Calu3 (cell line): ENCODE measurements around the gene RMND5A. TPM values are rescaled to one million over a fixed set of nuclear protein-coding genes. Genes with fewer than 3 reads are reported as not detected.

Experiments
- BruUV-seq: library from RNA; stranded (reverse); fragments of 400-500 nt; replicated peaks from 2 replicates; lab custom pipeline; 2021; lab: Mats Ljungman, UMichigan
- CTCF ChIA-PET: fragments of 300-600 bp; sonication (Branson Sonifier 250); formaldehyde crosslinking; loops from one replicate; lab custom pipeline; 2022; ENCODE audit warnings: antibody characterized with exemption; lab: Charles Lee
- DNase-seq: peaks from one replicate; pipeline ENCODE4 v3.0.0; 2022
- H3K27ac Mint-ChIP-seq: one replicate; pipeline ENCODE4 v1.8.0; 2022; ENCODE audit warnings: mixed read lengths; ENCODE audit not compliant: unreplicated experiment
- H3K27me3 Mint-ChIP-seq: one replicate; pipeline ENCODE4 v1.8.0; 2022; ENCODE audit warnings: mixed read lengths; ENCODE audit not compliant: unreplicated experiment
- H3K36me3 Mint-ChIP-seq: one replicate; pipeline ENCODE4 v1.8.0; 2022; ENCODE audit warnings: mild to moderate bottlenecking, moderate library complexity, mixed read lengths; ENCODE audit not compliant: insufficient read depth, unreplicated experiment
- H3K4me1 Mint-ChIP-seq: one replicate; pipeline ENCODE4 v1.8.0; 2022; ENCODE audit warnings: mild to moderate bottlenecking, low read depth, mixed read lengths; ENCODE audit not compliant: unreplicated experiment
- H3K4me3 Mint-ChIP-seq: one replicate; pipeline ENCODE4 v1.8.0; 2022; ENCODE audit warnings: mild to moderate bottlenecking, low read depth, moderate library complexity, mixed read lengths; ENCODE audit not compliant: unreplicated experiment
- H3K9me3 Mint-ChIP-seq: one replicate; pipeline ENCODE4 v1.8.0; 2022; ENCODE audit warnings: low read depth, mixed read lengths; ENCODE audit not compliant: unreplicated experiment
- CTCF ChIP-seq: fragments of 200-600 bp; IDR thresholded peaks from one replicate; pipeline ENCODE4 v1.8.0; 2022; ENCODE audit warnings: antibody characterized with exemption; ENCODE audit not compliant: unreplicated experiment
- intact Hi-C: fragments of 100-400 bp; cut with micrococcal nuclease; formaldehyde crosslinking; loops from one replicate; pipeline ENCODE4 v1.10.0; 2022; ENCODE audit not compliant: unreplicated experiment
- total RNA-seq: library from RNA; stranded (reverse); gene quantifications from 2 replicates; pipeline ENCODE4 v1.2.3, GENCODE V29; 2022

RMND5A gene
- total RNA-seq, 1 experiment from 2014 or later, result 52.4 TPM

DNA sequence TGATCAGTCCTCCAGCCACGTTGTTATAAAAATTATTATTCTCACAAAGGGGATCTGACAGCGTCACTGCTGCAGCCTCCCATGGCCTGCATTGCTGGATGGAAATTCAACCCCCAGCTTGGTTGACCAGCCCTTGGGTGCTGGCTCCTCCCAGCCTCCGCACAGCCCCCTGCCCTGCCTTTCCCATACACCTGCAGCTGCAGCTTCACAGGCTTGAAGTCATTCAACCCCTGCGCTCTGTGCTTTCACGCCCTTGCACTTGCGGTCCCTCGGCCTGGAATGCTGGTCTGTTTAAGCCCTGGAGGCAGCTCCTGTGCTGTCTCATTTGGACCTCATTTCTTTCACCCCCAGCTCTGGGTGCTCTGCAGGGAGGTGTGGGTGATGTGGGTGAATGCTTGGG lies 71.5 kb downstream of the RMND5A start:
- Mint-ChIP-seq H3K27me3 (peaks cover 68% of the 10 kb centered on the region), H3K4me1 (peaks cover 12% of the 10 kb centered on the region), H3K36me3 (no peaks in the 10 kb centered on the region), H3K4me3 (peak overlapping the region; percentile 58), H3K27ac (no peak overlapping the region), H3K9me3 (peaks cover 11% of the 10 kb centered on the region)
- intact Hi-C loops, result no loop called here
- DNase-seq, result no peak
- BruUV-seq, result no TSS peak
- no peak for TF ChIP-seq CTCF
- CTCF ChIA-PET, result no interaction called here

DNA sequence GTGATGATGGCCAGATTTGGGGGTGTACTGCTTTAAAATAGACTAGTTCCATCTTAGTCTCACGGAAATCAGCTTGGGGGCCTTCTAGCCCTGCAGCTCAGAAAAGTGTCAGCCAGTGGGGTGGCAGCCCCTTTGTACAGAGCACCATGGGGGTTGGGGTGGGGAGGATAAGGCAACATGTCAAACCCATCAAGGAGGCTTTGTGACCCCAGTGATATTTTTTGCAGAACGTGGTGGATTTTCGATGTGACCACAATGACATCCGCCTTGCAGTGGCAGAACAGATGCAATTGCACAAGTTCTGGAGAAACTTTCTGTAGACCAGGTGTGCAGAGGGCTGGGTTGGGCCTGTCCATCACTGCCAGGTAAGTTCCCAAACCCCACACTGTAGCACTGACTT lies 73.7 kb downstream of the RMND5A start:
- no TSS peak for BruUV-seq
- Mint-ChIP-seq H3K36me3 (no peaks in the 10 kb centered on the region), H3K27ac (no peak overlapping the region), H3K27me3 (peaks cover 56% of the 10 kb centered on the region), H3K4me3 (no peak overlapping the region), H3K9me3 (peaks cover 18% of the 10 kb centered on the region), H3K4me1 (peaks cover 12% of the 10 kb centered on the region)
- CTCF ChIA-PET, result no interaction called here
- intact Hi-C loops, result no loop called here
- DNase-seq, result no peak
- TF ChIP-seq CTCF, result no peak

DNA sequence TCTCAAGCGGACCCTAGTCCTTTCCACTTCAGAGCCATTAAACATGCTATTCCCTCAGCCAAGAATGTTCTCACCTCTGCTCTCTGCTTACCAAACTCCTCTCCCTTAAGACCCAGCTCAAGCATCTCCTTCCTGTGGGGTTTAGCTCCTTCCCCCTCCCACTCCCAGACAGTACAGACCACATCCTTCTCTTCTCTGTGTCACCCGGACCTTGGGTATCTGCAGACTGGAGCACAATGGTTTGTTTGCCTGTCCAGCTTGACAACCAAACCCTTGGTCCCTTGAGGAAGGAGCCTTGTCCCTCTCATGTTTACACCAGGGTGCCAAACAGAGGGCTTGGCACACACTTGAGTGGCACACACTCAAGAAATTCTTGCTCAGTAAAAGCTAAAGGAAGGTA lies 74.8 kb downstream of the RMND5A start:
- Mint-ChIP-seq H3K9me3 (peaks cover 18% of the 10 kb centered on the region), H3K27me3 (peaks cover 52% of the 10 kb centered on the region), H3K4me3 (no peak overlapping the region), H3K36me3 (no peaks in the 10 kb centered on the region), H3K4me1 (peaks cover 12% of the 10 kb centered on the region), H3K27ac (no peak overlapping the region)
- CTCF ChIA-PET, result no interaction called here
- no TSS peak for BruUV-seq
- TF ChIP-seq CTCF, result no peak
- DNase-seq, result no peak
- intact Hi-C loops, result no loop called here

DNA sequence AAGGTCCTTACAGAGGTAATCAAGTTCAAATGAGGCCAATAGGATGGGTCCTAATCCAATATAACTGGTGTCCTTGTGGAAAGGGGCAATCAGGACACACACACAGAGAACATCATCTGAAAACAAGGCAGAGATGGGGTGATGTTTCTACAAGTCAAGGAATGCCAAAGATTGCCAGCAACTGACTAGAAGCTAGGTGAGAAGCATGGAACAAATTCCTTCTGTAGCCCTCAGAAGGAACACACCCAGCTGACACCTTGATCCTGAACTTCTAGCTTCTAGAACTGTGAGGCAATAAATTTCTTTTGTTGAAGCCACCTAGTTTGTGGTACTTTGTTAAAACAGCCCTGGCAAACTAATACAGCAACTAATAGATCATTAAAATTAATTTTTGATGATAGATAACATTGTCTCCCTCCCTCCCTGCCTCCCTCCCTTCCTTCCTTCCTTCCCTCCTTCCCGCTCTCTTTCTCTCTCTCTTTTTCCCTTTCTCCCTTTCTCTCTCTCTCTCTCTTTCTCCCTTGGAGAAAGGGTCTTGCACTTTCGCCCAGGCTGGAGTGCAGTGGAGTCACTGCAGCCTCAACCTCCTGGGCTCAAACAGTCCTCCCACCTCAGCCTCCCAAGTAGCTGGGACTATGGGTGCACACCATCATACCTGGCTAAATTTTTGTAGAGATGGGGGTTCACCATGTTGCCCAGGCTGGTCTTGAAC lies 80.9 kb downstream of the RMND5A start:
- intact Hi-C loops, result no loop called here
- H3K36me3 Mint-ChIP-seq, result no peaks in the 10 kb centered on the region
- no peaks in the 10 kb centered on the region for H3K4me1 Mint-ChIP-seq
- H3K27me3 Mint-ChIP-seq, result peaks cover under 1% of the 10 kb centered on the region
- BruUV-seq, result no TSS peak
- no peak for DNase-seq
- no peak for TF ChIP-seq CTCF
- CTCF ChIA-PET, result no interaction called here
- no peak overlapping the region for H3K27ac Mint-ChIP-seq
- peaks cover 9% of the 10 kb centered on the region for H3K9me3 Mint-ChIP-seq
- no peak overlapping the region for H3K4me3 Mint-ChIP-seq
